Osteocyte (in vitro differentiated cells): ENCODE results near the gene ANKUB1. TPM values are rescaled to one million over a fixed set of nuclear protein-coding genes. Genes with fewer than 3 reads are reported as not detected.

Source experiments
- DNase-seq: peaks from one replicate; pipeline ENCODE4 v3.0.0; 2021; ENCODE audit warnings: mixed read lengths; ENCODE audit not compliant: unreplicated experiment; ENCODE audit errors: extremely low spot score
- H3K27ac Mint-ChIP-seq: one replicate; pipeline ENCODE4 v1.8.0; 2021; ENCODE audit warnings: mild to moderate bottlenecking, mixed read lengths; ENCODE audit not compliant: unreplicated experiment
- H3K27me3 Mint-ChIP-seq: one replicate; pipeline ENCODE4 v1.8.0; 2021; ENCODE audit warnings: mixed read lengths; ENCODE audit not compliant: unreplicated experiment
- H3K36me3 Mint-ChIP-seq: one replicate; pipeline ENCODE4 v1.8.0; 2021; ENCODE audit warnings: mixed read lengths; ENCODE audit not compliant: unreplicated experiment
- H3K4me1 Mint-ChIP-seq: one replicate; pipeline ENCODE4 v1.8.0; 2021; ENCODE audit warnings: mixed read lengths; ENCODE audit not compliant: unreplicated experiment
- H3K4me3 Mint-ChIP-seq: one replicate; pipeline ENCODE4 v1.8.0; 2021; ENCODE audit warnings: mild to moderate bottlenecking, moderate library complexity, mixed read lengths; ENCODE audit not compliant: unreplicated experiment
- H3K9me3 Mint-ChIP-seq: one replicate; pipeline ENCODE4 v1.8.0; 2021; ENCODE audit warnings: mixed read lengths; ENCODE audit not compliant: unreplicated experiment
- total RNA-seq: library from RNA; stranded (reverse); gene quantifications from 2 replicates; pipeline ENCODE4 v1.2.1, GENCODE V29; 2021
- TF ChIP-seq, protein P1 (sequence below): fragments of 200-600 bp; sonication (generic); IDR thresholded peaks from 2 replicates; pipeline ENCODE4 v1.5.0; 2021; ENCODE audit warnings: antibody characterized with exemption, mild to moderate bottlenecking, moderate library complexity

Gene ANKUB1
- total RNA-seq, 1 donor from 2014 or later, result not detected

DNA sequence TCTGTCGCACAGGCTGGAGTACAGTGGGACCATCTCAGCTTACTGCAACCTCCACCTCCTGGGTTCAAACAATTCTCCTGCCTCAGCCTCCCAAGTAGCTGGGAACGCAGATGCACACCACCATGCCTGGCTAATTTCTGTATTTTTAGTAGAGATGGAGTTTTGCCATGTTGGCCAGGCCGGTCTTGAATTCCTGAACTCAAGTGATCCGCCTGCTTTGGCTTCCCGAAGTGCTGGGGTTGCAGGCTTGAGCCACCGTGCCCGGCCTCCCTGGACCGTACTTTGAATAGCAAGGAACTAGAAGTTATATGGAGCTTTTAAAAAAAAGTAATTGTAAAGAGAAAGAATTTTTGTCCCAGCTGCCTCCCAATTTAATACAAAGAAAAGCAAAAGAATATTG is 8.3 kb upstream of the ANKUB1 start:
- no peak overlapping the region for H3K27ac Mint-ChIP-seq
- peaks cover 6% of the 10 kb centered on the region for H3K27me3 Mint-ChIP-seq
- TF ChIP-seq, protein P1, sequence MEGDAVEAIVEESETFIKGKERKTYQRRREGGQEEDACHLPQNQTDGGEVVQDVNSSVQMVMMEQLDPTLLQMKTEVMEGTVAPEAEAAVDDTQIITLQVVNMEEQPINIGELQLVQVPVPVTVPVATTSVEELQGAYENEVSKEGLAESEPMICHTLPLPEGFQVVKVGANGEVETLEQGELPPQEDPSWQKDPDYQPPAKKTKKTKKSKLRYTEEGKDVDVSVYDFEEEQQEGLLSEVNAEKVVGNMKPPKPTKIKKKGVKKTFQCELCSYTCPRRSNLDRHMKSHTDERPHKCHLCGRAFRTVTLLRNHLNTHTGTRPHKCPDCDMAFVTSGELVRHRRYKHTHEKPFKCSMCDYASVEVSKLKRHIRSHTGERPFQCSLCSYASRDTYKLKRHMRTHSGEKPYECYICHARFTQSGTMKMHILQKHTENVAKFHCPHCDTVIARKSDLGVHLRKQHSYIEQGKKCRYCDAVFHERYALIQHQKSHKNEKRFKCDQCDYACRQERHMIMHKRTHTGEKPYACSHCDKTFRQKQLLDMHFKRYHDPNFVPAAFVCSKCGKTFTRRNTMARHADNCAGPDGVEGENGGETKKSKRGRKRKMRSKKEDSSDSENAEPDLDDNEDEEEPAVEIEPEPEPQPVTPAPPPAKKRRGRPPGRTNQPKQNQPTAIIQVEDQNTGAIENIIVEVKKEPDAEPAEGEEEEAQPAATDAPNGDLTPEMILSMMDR, result no peak
- no peak overlapping the region for H3K4me3 Mint-ChIP-seq
- H3K36me3 Mint-ChIP-seq, result no peaks in the 10 kb centered on the region
- DNase-seq, result no peak
- H3K9me3 Mint-ChIP-seq, result no peaks in the 10 kb centered on the region
- no peaks in the 10 kb centered on the region for H3K4me1 Mint-ChIP-seq

DNA sequence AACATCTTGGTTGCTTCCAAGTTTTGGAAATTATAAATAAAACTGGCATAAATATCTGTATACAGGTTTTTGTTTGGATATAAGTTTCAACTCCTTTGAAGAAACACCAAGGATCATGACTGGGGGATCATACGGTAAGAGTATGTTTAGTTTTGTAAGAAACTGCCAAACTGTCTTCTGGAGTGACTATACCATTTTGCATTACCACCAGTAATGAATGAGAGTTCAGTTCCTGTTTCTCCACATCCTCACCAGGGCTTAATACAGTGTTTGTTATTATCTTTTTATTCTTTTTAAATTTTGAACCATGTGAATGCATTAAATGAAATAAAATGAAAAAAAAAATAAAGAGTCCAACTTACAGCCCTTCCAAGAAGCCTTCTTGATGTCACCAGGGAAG is 3.7 kb upstream of the ANKUB1 start:
- TF ChIP-seq, protein P1, result no peak
- Mint-ChIP-seq H3K4me3 (no peak overlapping the region), H3K36me3 (no peaks in the 10 kb centered on the region), H3K27ac (no peak overlapping the region), H3K27me3 (peaks cover 2% of the 10 kb centered on the region), H3K4me1 (peaks cover 3% of the 10 kb centered on the region), H3K9me3 (no peaks in the 10 kb centered on the region)
- DNase-seq, result no peak

DNA sequence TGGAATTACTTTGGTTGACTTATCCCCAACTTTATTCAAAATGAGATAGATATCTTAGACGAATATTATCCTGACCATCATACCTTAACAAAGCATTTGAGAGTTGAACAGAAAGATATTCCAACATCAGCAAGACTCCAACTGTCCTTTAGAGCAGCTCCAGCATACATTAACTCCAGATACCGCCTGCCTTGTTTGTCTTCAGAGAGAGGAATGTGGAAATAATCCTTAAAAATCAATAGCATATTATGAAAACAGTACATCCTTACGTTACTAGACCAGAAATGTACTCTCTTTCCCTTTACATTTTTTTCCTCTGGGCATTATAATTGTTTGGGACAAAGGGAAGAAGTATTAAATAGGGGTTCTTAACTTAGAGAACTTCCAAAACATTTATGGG is 1.7 kb downstream of the ANKUB1 start:
- Mint-ChIP-seq H3K9me3 (no peaks in the 10 kb centered on the region), H3K27ac (peak overlapping the region; percentile 41)
- no peak for DNase-seq

DNA sequence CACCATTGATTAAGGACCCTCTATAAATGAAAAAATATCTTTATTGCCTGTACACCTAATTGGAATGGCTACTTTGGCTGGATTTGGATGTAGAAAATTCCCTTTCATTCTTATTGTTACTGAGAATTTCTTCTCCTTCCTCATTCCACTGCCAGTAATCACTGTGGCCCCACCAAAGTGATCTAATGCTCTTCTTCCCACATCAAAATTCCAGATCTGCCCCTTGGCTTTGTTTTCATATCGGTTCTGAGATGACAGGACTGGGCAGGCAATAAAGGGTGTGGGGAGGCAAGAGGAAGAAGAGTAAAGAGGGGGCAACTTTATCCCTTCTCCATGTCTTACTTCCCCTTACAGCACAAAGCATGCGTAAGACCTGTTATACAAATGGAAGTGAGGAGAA is 2.1 kb downstream of the ANKUB1 start:
- Mint-ChIP-seq H3K36me3 (no peaks in the 10 kb centered on the region), H3K4me3 (no peak overlapping the region), H3K9me3 (no peaks in the 10 kb centered on the region), H3K27me3 (peaks cover 2% of the 10 kb centered on the region), H3K27ac (no peak overlapping the region), H3K4me1 (peaks cover 19% of the 10 kb centered on the region)
- TF ChIP-seq, protein P1, result no peak
- DNase-seq, result no peak

More for the DNA sequence above, 1.7 kb downstream of the ANKUB1 start:
- Mint-ChIP-seq H3K36me3 (no peaks in the 10 kb centered on the region), H3K4me3 (no peak overlapping the region), H3K27me3 (peaks cover 2% of the 10 kb centered on the region), H3K4me1 (peaks cover 19% of the 10 kb centered on the region)
- TF ChIP-seq, protein P1, result no peak

DNA sequence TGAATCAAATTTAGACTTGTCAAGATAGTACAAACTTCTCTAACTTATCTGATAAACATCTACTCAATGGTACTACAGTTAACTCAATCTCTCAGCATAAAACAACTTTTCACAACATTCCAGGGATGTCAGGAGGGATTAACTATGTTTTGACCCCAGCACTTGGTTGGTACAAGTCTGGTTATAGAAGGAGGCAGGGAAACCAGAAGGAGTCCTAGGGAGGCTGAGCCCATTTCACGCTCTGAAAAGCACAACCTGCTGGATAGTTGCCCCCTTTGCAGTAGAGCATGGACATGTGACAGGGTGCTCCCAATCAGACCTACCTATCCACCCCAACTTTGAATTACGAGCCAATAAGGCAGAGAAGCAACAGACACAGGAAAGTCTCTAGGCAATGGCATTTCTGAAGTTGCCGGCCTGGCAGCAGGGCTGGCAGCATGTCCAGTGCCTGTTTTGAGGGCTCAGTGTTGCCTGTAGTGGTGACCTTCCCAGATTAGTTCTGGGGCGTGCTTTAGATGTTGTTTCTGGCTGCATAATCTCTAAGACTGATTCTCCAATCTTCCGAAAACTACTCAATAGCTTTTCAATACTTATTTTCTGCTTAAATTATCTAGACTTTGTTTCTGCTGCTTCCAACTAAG is 8.2 kb downstream of the ANKUB1 start:
- Mint-ChIP-seq H3K4me3 (no peak overlapping the region), H3K27ac (peak overlapping the region; percentile 45)
- DNase-seq, result no peak

More for the DNA sequence above, 8.2 kb downstream of the ANKUB1 start:
- no peaks in the 10 kb centered on the region for H3K36me3 Mint-ChIP-seq
- H3K9me3 Mint-ChIP-seq, result no peaks in the 10 kb centered on the region
- peaks cover 19% of the 10 kb centered on the region for H3K4me1 Mint-ChIP-seq
- TF ChIP-seq, protein P1, result no peak
- no peaks in the 10 kb centered on the region for H3K27me3 Mint-ChIP-seq
